ENCODE data around the gene TMEM97. TPM values are rescaled to one million over a fixed set of nuclear protein-coding genes. Genes with fewer than 3 reads are reported as not detected.

TMEM97 gene
- total and polyA plus RNA-seq, 9 of the 15 experiments (the other 6 are each of a cell fraction or from before 2014, with no cell fraction given), result 34.6 to 121 (median 76.0) TPM

DNA sequence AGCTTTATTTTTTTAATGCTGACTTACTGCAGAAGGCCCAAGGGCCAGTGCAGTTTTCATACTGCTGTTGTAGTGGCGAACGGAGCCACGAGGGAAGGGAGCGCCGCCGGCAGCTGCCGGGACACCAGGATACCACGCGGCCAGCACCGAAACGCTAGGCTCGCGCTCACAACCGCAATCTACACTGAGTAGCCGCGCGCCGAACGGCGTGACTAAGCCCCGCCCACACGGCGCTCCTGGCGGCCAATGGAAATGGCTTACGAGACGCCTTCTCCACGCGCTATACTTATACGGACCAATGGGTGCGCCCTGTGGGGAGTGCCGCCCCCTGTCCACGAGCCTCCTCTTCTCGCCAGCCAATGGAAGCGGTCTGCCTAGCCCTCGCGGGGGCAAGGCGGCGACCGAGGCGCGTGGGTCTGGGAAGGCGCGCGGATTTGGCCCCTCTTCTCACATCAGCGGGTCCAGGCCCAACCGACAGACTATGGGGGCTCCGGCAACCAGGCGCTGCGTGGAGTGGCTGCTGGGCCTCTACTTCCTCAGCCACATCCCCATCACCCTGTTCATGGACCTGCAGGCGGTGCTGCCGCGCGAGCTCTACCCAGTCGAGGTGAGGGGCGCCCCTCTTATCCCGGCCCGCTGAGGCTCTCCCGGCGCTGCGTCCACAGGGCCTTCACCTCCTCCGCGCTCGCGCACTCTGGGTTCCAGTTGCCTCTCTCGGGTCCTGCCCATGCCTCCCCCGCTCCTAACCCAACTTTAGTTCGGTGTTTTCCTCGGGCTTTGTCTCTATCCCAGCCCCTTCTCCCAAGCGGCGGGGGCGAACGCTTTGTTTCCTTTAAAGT is at the start of gene TMEM97 (continued):
- no peak for TF ChIP-seq ZKSCAN8 (CRISPR knock-in tag; IDR thresholded peaks at IDR 0.05)
- no peak for TF ChIP-seq BRCA1 (IDR thresholded peaks at IDR 0.05)
- no peak for TF ChIP-seq BRCA1 (CRISPR knock-in tag; IDR thresholded peaks at IDR 0.05)
- TF ChIP-seq FOXK1 (CRISPR knock-in tag; IDR thresholded peaks at IDR 0.05; ENCODE audit: borderline replicate concordance), result no peak
- TF ChIP-seq SNAPC5 (CRISPR knock-in tag; IDR thresholded peaks at IDR 0.05), result no peak
- 0 out of 2 replicates have a peak, but pooled peaks have one; percentile 13 for TF ChIP-seq ZNF12 (CRISPR knock-in tag; IDR thresholded peaks at IDR 0.05)
- TF ChIP-seq IRF1 (CRISPR knock-in tag; IDR thresholded peaks at IDR 0.05; ENCODE audit: borderline replicate concordance), result no peak
- TF ChIP-seq FOXO4 (CRISPR knock-in tag; IDR thresholded peaks at IDR 0.05), result no peak
- TF ChIP-seq ZSCAN32 (CRISPR knock-in tag; IDR thresholded peaks at IDR 0.05), result no peak
- no peak for TF ChIP-seq XRCC3 (IDR thresholded peaks at IDR 0.05)
- 0 out of 2 replicates have a peak, but pooled peaks have one; percentile 40 for TF ChIP-seq ZNF212 (CRISPR knock-in tag; IDR thresholded peaks at IDR 0.05)
- peak; percentile 74; the same call in 1 of the 2 replicates for TF ChIP-seq ZNF395 (CRISPR knock-in tag; IDR thresholded peaks at IDR 0.05)
- TF ChIP-seq KLF1 (tag; IDR thresholded peaks at IDR 0.05), result no peak
- TF ChIP-seq TAF7 (tag; IDR thresholded peaks at IDR 0.05), result peak; percentile 57; the same call in 1 of the 2 replicates
- TF ChIP-seq CBX5 (IDR thresholded peaks at IDR 0.05; ENCODE audit: borderline replicate concordance, low read depth), result no peak
- TF ChIP-seq RFX7 (CRISPR knock-in tag; IDR thresholded peaks at IDR 0.05), result no peak
- no peak for TF ChIP-seq ZC3H4 (CRISPR knock-in tag; IDR thresholded peaks at IDR 0.05; ENCODE audit: borderline replicate concordance)
- TF ChIP-seq RERE (CRISPR knock-in tag; IDR thresholded peaks at IDR 0.05; ENCODE audit: borderline replicate concordance), result no peak
- no peak for TF ChIP-seq SMC3 (conservative IDR thresholded peaks at IDR 0.05; ENCODE audit: insufficient read depth, low read depth, low read length)

Measured in K562 (cell line).